Measurements from ENCODE around the gene NTRK3.

Gene NTRK3

GRCh38 chr15:88230823-88231222 lies 25.7 kb downstream of the NTRK3 start:
- DNase-seq: no peak

GRCh38 chr15:88225461-88225860 lies 31.1 kb downstream of the NTRK3 start:
- no peak for DNase-seq

GRCh38 chr15:88223084-88223483 lies 33.5 kb downstream of the NTRK3 start:
- DNase-seq: no peak

GRCh38 chr15:88221836-88222235 lies 34.7 kb downstream of the NTRK3 start:
- DNase-seq: no peak

- no peak for DNase-seq
Observed at GRCh38 chr15:88220443-88221335, 35.9 kb downstream of the NTRK3 start.

GRCh38 chr15:88219623-88220022 lies 36.9 kb downstream of the NTRK3 start:
- no peak for DNase-seq

- no peak for DNase-seq
Observed at GRCh38 chr15:88218557-88219221, 37.9 kb downstream of the NTRK3 start.

- DNase-seq: no peak
Observed at GRCh38 chr15:88215066-88215648, 41.4 kb downstream of the NTRK3 start.

- no peak for DNase-seq
Observed at GRCh38 chr15:88209111-88209510, 47.4 kb downstream of the NTRK3 start.

GRCh38 chr15:88208396-88208795 lies 48.1 kb downstream of the NTRK3 start:
- no peak for DNase-seq

GRCh38 chr15:88207565-88207964 lies 49.0 kb downstream of the NTRK3 start:
- no peak for DNase-seq

- no peak for DNase-seq
Observed at GRCh38 chr15:88204584-88204983, 52.0 kb downstream of the NTRK3 start.

- no peak for DNase-seq
Observed at GRCh38 chr15:88202231-88202630, 54.3 kb downstream of the NTRK3 start.

GRCh38 chr15:88201207-88201606 lies 55.3 kb downstream of the NTRK3 start:
- DNase-seq: no peak

- DNase-seq: no peak
Observed at GRCh38 chr15:88196961-88197360, 59.6 kb downstream of the NTRK3 start.

GRCh38 chr15:88194162-88194561 lies 62.4 kb downstream of the NTRK3 start:
- no peak for DNase-seq

GRCh38 chr15:88193415-88193814 lies 63.1 kb downstream of the NTRK3 start:
- no peak for DNase-seq

- no peak for DNase-seq
Observed at GRCh38 chr15:88191812-88192165, 64.8 kb downstream of the NTRK3 start.

- no peak for DNase-seq
Observed at GRCh38 chr15:88190232-88190631, 66.3 kb downstream of the NTRK3 start.

GRCh38 chr15:88188300-88188699 lies 68.2 kb downstream of the NTRK3 start:
- DNase-seq: no peak

- DNase-seq: no peak
Observed at GRCh38 chr15:88187195-88187594, 69.3 kb downstream of the NTRK3 start.

GRCh38 chr15:88185584-88185983 lies 71.0 kb downstream of the NTRK3 start:
- no peak for DNase-seq

- no peak for DNase-seq
Observed at GRCh38 chr15:88181613-88182012, 74.9 kb downstream of the NTRK3 start.

GRCh38 chr15:88179562-88179961 lies 77.0 kb downstream of the NTRK3 start:
- no peak for DNase-seq

Data from CD4-positive, alpha-beta T cell treated with Interleukin-10 for 1 hour (primary cell).